Colonic mucosa (tissue), 4 donors: ENCODE results near the gene LMOD2. TPM values are rescaled to one million over a fixed set of nuclear protein-coding genes. Genes with fewer than 3 reads are reported as not detected.

Experiments
- DNase-seq: peaks from one replicate; pipeline ENCODE4 v3.0.0-alpha.2; 2020
- H3K27ac ChIP-seq: fragments of 200-600 bp; one replicate; pipeline ENCODE4 v1.8.0; 2021
- H3K27me3 ChIP-seq: fragments of 200-600 bp; one replicate; pipeline ENCODE4 v1.8.0; 2021
- H3K36me3 ChIP-seq: fragments of 200-600 bp; one replicate; pipeline ENCODE4 v1.8.0; 2021
- H3K4me1 ChIP-seq: fragments of 200-600 bp; one replicate; pipeline ENCODE4 v1.8.0; 2021; ENCODE audit warnings: mild to moderate bottlenecking
- H3K4me3 ChIP-seq: fragments of 200-600 bp; one replicate; pipeline ENCODE4 v1.8.0; 2021
- H3K9ac ChIP-seq, 2 donors: one replicate each; pipeline ENCODE4 v1.7.0; 2013; ENCODE audit warnings: control low read depth in 2 of 2, low read depth in 2 of 2, low read length in 2 of 2
- H3K9me3 ChIP-seq: fragments of 200-600 bp; one replicate; pipeline ENCODE4 v1.8.0; 2021
- intact Hi-C: fragments of 100-400 bp; cut with DNase I; formaldehyde crosslinking; loops from one replicate; pipeline ENCODE4 v1.14.1; 2022
- total RNA-seq, 2 donors: library from RNA; stranded (reverse); fragmentation: NEBNext Ultra II Directional in 1 of 2; extraction: Animal tissue kit (Norgen Biotek cat#: 25700) in 1 of 2; gene quantifications; one replicate each; pipeline ENCODE4 v1.2.1, GENCODE V29; 2021
- TF ChIP-seq, protein P1 (sequence below): fragments of 200-600 bp; IDR thresholded peaks from one replicate; pipeline ENCODE4 v1.8.0; 2022; ENCODE audit warnings: antibody characterized with exemption, mild to moderate bottlenecking
- donor health status: healthy.
- donor health status: DM: no; HTN: no; CAD: no.
- donor health status: DM: no; HTN: no; CAD: no.

LMOD2 gene
- total RNA-seq, 2 donors from 2014 or later, result not detected

GRCh38 chr7:123687727-123688126 is 32.1 kb downstream of the LMOD2 start:
- Histone ChIP-seq H3K27me3 (no peaks in the 10 kb centered on the region), H3K9ac (no peak overlapping the region), H3K27ac (no peak overlapping the region), H3K9me3 (no peaks in the 10 kb centered on the region), H3K4me1 (no peaks in the 10 kb centered on the region), H3K36me3 (no peaks in the 10 kb centered on the region), H3K4me3 (no peak overlapping the region)
- intact Hi-C loops, result loop anchor here (10.0 kb wide), 1 partner anchor 47 kb away; no protein-coding TSS in a partner anchor
- DNase-seq, result no peak
- TF ChIP-seq, protein P1, sequence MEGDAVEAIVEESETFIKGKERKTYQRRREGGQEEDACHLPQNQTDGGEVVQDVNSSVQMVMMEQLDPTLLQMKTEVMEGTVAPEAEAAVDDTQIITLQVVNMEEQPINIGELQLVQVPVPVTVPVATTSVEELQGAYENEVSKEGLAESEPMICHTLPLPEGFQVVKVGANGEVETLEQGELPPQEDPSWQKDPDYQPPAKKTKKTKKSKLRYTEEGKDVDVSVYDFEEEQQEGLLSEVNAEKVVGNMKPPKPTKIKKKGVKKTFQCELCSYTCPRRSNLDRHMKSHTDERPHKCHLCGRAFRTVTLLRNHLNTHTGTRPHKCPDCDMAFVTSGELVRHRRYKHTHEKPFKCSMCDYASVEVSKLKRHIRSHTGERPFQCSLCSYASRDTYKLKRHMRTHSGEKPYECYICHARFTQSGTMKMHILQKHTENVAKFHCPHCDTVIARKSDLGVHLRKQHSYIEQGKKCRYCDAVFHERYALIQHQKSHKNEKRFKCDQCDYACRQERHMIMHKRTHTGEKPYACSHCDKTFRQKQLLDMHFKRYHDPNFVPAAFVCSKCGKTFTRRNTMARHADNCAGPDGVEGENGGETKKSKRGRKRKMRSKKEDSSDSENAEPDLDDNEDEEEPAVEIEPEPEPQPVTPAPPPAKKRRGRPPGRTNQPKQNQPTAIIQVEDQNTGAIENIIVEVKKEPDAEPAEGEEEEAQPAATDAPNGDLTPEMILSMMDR, result no peak

- H3K27me3 ChIP-seq, result no peaks in the 10 kb centered on the region
- no peak overlapping the region for H3K9ac ChIP-seq
- H3K27ac ChIP-seq, result no peak overlapping the region
- H3K9me3 ChIP-seq, result no peaks in the 10 kb centered on the region
- H3K36me3 ChIP-seq, result no peaks in the 10 kb centered on the region
- TF ChIP-seq, protein P1, result no peak
- H3K4me3 ChIP-seq, result no peak overlapping the region
- no peak for DNase-seq
- H3K4me1 ChIP-seq, result no peaks in the 10 kb centered on the region
- intact Hi-C loops, result loop anchor here (10.0 kb wide), 1 partner anchor 46 kb away; no protein-coding TSS in a partner anchor
Observed at GRCh38 chr7:123689250-123689649, 33.6 kb downstream of the LMOD2 start.

GRCh38 chr7:123690550-123690949 is 34.9 kb downstream of the LMOD2 start:
- no peak overlapping the region for H3K4me3 ChIP-seq
- no peak overlapping the region for H3K9ac ChIP-seq
- no peak overlapping the region for H3K27ac ChIP-seq
- intact Hi-C loops, result no loop called here
- no peaks in the 10 kb centered on the region for H3K9me3 ChIP-seq
- DNase-seq, result no peak
- H3K4me1 ChIP-seq, result no peaks in the 10 kb centered on the region
- H3K36me3 ChIP-seq, result no peaks in the 10 kb centered on the region
- TF ChIP-seq, protein P1, result no peak
- H3K27me3 ChIP-seq, result no peaks in the 10 kb centered on the region

DNA sequence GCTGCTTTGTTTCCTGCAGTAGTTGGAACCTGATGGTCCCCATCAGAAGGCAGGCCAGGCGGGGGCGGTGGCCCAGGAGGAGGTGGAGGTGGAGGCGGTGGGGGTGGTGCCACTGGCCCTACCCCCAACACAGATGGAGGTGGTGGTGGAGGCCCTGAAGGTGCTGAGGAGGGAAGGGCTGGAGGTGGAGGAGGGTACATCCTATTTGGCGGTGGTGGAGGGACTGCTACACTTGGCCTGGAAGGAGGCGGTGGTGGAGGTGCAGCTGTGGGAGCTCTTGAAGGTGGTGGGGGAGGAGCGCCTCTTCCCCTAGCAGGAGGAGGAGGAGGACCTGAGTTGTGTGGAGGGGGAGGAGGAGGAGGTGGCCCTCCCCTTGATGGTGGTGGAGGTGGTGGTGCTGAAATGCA is 36.8 kb downstream of the LMOD2 start:
- Histone ChIP-seq H3K4me1 (no peaks in the 10 kb centered on the region), H3K36me3 (no peaks in the 10 kb centered on the region), H3K9me3 (no peaks in the 10 kb centered on the region), H3K4me3 (no peak overlapping the region), H3K27me3 (no peaks in the 10 kb centered on the region), H3K9ac (no peak overlapping the region), H3K27ac (no peak overlapping the region)
- intact Hi-C loops, result no loop called here
- TF ChIP-seq, protein P1, result no peak
- DNase-seq, result no peak

GRCh38 chr7:123695944-123696677 is 40.4 kb downstream of the LMOD2 start:
- TF ChIP-seq, protein P1, result no peak
- H3K27me3 ChIP-seq, result no peaks in the 10 kb centered on the region
- no peak overlapping the region for H3K4me3 ChIP-seq
- H3K4me1 ChIP-seq, result no peaks in the 10 kb centered on the region
- H3K9me3 ChIP-seq, result no peaks in the 10 kb centered on the region
- DNase-seq, result no peak
- intact Hi-C loops, result no loop called here
- no peak overlapping the region for H3K9ac ChIP-seq
- no peaks in the 10 kb centered on the region for H3K36me3 ChIP-seq
- H3K27ac ChIP-seq, result no peak overlapping the region
